Astrocyte (in vitro differentiated cells and primary cell): ENCODE results near the gene QSOX2. TPM values are rescaled to one million over a fixed set of nuclear protein-coding genes. Genes with fewer than 3 reads are reported as not detected.

ENCODE experiments used
- DNase-seq: peaks from one replicate; pipeline ENCODE4 v3.0.0-alpha.2; 2010; ENCODE audit warnings: low read depth
- FAIRE-seq: peaks from 2 replicates; lab custom pipeline; 2011; peaks lifted over from hg19 to GRCh38; lab: Jason Lieb, UNC
- H2AFZ ChIP-seq: 2 replicates; pipeline ENCODE4 v1.6.0; 2012; ENCODE audit warnings: low read depth, low read length, inconsistent platforms
- H3K27ac ChIP-seq: 2 replicates; pipeline ENCODE4 v1.5.1; 2011; ENCODE audit warnings: low read depth, low read length, inconsistent platforms
- H3K27me3 ChIP-seq: 2 replicates; pipeline ENCODE4 v1.6.0; 2011; ENCODE audit warnings: low read length, inconsistent platforms; ENCODE audit not compliant: insufficient read depth
- H3K36me3 ChIP-seq: 2 replicates; pipeline ENCODE4 v1.5.1; 2011; ENCODE audit warnings: low read length, inconsistent platforms; ENCODE audit not compliant: insufficient read depth
- H3K4me1 ChIP-seq: 2 replicates; pipeline ENCODE4 v1.5.1; 2011; ENCODE audit warnings: low read length, inconsistent platforms; ENCODE audit not compliant: insufficient read depth
- H3K4me2 ChIP-seq: 2 replicates; pipeline ENCODE4 v1.6.0; 2012; ENCODE audit warnings: low read length, inconsistent platforms
- H3K4me3 ChIP-seq: 2 replicates; pipeline ENCODE4 v1.5.1; 2011; ENCODE audit warnings: low read depth, mild to moderate bottlenecking, low read length, inconsistent platforms; ENCODE audit not compliant: insufficient read depth
- H3K79me2 ChIP-seq: 2 replicates; pipeline ENCODE4 v1.6.0; 2012; ENCODE audit warnings: mild to moderate bottlenecking, low read length, inconsistent platforms; ENCODE audit not compliant: insufficient read depth
- H3K9ac ChIP-seq: 2 replicates; pipeline ENCODE4 v1.6.0; 2012; ENCODE audit warnings: mild to moderate bottlenecking, low read length, inconsistent platforms
- H3K9me3 ChIP-seq: 2 replicates; pipeline ENCODE4 v1.5.1; 2012; ENCODE audit warnings: low read depth, mild to moderate bottlenecking, low read length, inconsistent platforms; ENCODE audit not compliant: insufficient read depth
- H4K20me1 ChIP-seq: 2 replicates; pipeline ENCODE4 v1.6.0; 2012; ENCODE audit warnings: low read length, inconsistent platforms; ENCODE audit not compliant: insufficient read depth
- H3K27ac Mint-ChIP-seq: one replicate; pipeline ENCODE4 v1.8.0; 2021; ENCODE audit warnings: mild to moderate bottlenecking, mixed read lengths; ENCODE audit not compliant: unreplicated experiment
- H3K27me3 Mint-ChIP-seq: one replicate; pipeline ENCODE4 v1.8.0; 2021; ENCODE audit warnings: low read depth, mixed read lengths; ENCODE audit not compliant: unreplicated experiment
- H3K36me3 Mint-ChIP-seq: one replicate; pipeline ENCODE4 v1.8.0; 2021; ENCODE audit warnings: low read depth, mixed read lengths; ENCODE audit not compliant: unreplicated experiment
- H3K4me1 Mint-ChIP-seq: one replicate; pipeline ENCODE4 v1.8.0; 2021; ENCODE audit warnings: low read depth, mixed read lengths; ENCODE audit not compliant: unreplicated experiment
- H3K4me3 Mint-ChIP-seq: one replicate; pipeline ENCODE4 v1.8.0; 2021; ENCODE audit warnings: mild to moderate bottlenecking, moderate library complexity, mixed read lengths; ENCODE audit not compliant: unreplicated experiment
- H3K9me3 Mint-ChIP-seq: one replicate; pipeline ENCODE4 v1.8.0; 2021; ENCODE audit warnings: mild to moderate bottlenecking, mixed read lengths; ENCODE audit not compliant: unreplicated experiment
- EZH2 ChIP-seq: IDR thresholded peaks from 2 replicates; pipeline ENCODE4 v1.6.1; 2012; ENCODE audit warnings: mild to moderate bottlenecking, low read length, inconsistent platforms; ENCODE audit not compliant: insufficient read depth
- total RNA-seq: library from RNA; stranded (reverse); gene quantifications from 2 replicates; pipeline ENCODE4 v1.2.1, GENCODE V29; 2021
- TF ChIP-seq, protein P1 (sequence below): IDR thresholded peaks from 2 replicates; pipeline ENCODE4 v1.5.1; 2011; ENCODE audit warnings: low read depth, mild to moderate bottlenecking, inconsistent platforms, low read length, moderate library complexity; ENCODE audit not compliant: insufficient read depth

QSOX2 gene
- total RNA-seq, 1 donor from 2014 or later = 20.4 TPM

DNA sequence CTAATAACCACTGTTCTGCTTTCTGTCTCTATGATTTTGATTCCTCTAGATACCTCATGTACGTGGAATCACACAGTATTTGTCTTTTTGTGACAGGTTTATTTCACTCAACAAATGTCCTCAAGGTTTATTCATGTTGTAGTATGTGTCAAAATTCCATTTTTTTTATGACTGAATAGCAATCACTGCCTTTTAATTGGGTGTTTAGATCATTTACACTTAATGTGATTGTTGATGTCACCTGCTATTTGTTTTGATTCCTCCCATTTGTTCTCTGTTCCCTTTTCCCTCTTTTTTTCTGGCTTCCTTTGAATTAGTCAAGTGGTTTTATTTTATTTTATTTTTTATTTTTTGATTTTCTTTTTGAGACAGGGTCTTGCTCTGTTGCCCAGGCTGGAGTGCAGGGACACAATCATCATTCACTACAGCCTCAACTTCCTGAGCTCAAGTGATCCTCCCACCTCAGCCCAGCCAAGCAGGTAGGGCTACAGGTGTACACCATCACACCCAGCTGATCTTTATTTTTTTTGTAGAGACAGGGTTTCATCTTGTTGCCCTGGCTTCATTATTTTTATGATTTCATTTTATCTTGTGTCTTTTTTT, 82.3 kb downstream of the QSOX2 start:
- TF ChIP-seq EZH2 = no peak
- Histone ChIP-seq H3K4me3 (no peak overlapping the region), H3K9me3 (no peaks in the 10 kb centered on the region), H3K4me1 (no peaks in the 10 kb centered on the region), H3K79me2 (no peaks in the 10 kb centered on the region), H3K9ac (no peak overlapping the region), H3K4me2 (no peak overlapping the region), H4K20me1 (no peaks in the 10 kb centered on the region), H3K27ac (no peak overlapping the region), H3K36me3 (no peaks in the 10 kb centered on the region), H3K27me3 (peaks cover 10% of the 10 kb centered on the region), H2AFZ (no peak overlapping the region)
- Mint-ChIP-seq H3K27ac (no peak overlapping the region), H3K4me3 (no peak overlapping the region), H3K36me3 (no peaks in the 10 kb centered on the region), H3K9me3 (peaks cover 5% of the 10 kb centered on the region), H3K27me3 (peaks cover 9% of the 10 kb centered on the region), H3K4me1 (peaks cover 2% of the 10 kb centered on the region)
- no peak for FAIRE-seq
- no peak for DNase-seq

DNA sequence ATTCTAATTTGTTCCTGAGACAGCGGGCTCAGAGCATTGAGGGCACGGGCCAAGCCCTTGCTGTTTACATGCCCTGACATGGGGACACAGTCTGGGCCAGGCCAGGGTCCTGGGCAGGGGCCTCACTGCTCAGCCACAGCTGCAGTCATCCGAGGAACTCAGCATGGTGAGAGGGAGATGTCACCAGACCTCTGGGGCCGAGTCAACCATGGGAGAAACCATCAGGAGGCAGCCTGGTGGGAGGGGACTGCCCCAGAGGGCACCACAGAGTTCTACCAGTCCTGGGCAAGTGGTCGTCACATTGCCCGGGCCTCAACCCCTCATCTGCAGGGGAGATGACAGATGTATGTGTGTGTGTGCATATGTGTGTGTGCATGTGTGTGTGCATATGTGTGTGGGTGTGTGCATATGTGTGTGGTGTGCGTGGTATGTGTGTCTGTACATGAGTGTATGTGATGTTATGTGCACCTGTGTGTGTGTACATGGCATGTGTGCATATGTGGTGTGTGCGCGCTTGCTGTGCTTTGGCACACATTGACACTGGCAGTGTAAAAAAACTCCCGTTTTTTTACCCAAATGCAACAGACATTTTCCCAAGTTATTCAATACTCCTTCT, 84.5 kb downstream of the QSOX2 start:
- peaks cover 5% of the 10 kb centered on the region for H3K9me3 Mint-ChIP-seq
- Histone ChIP-seq H3K4me1 (no peaks in the 10 kb centered on the region), H3K36me3 (no peaks in the 10 kb centered on the region), H3K9ac (no peak overlapping the region), H2AFZ (no peak overlapping the region), H3K27me3 (peaks cover 8% of the 10 kb centered on the region), H3K27ac (no peak overlapping the region), H3K79me2 (no peaks in the 10 kb centered on the region), H3K9me3 (no peaks in the 10 kb centered on the region), H3K4me3 (no peak overlapping the region), H4K20me1 (no peaks in the 10 kb centered on the region), H3K4me2 (no peak overlapping the region)
- H3K36me3 Mint-ChIP-seq = no peaks in the 10 kb centered on the region
- H3K4me1 Mint-ChIP-seq = peaks cover 2% of the 10 kb centered on the region
- no peak for FAIRE-seq
- H3K27me3 Mint-ChIP-seq = peaks cover 8% of the 10 kb centered on the region
- no peak for DNase-seq
- TF ChIP-seq EZH2 = no peak
- TF ChIP-seq, protein P1, sequence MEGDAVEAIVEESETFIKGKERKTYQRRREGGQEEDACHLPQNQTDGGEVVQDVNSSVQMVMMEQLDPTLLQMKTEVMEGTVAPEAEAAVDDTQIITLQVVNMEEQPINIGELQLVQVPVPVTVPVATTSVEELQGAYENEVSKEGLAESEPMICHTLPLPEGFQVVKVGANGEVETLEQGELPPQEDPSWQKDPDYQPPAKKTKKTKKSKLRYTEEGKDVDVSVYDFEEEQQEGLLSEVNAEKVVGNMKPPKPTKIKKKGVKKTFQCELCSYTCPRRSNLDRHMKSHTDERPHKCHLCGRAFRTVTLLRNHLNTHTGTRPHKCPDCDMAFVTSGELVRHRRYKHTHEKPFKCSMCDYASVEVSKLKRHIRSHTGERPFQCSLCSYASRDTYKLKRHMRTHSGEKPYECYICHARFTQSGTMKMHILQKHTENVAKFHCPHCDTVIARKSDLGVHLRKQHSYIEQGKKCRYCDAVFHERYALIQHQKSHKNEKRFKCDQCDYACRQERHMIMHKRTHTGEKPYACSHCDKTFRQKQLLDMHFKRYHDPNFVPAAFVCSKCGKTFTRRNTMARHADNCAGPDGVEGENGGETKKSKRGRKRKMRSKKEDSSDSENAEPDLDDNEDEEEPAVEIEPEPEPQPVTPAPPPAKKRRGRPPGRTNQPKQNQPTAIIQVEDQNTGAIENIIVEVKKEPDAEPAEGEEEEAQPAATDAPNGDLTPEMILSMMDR = no peak
- H3K4me3 Mint-ChIP-seq = no peak overlapping the region
- H3K27ac Mint-ChIP-seq = no peak overlapping the region

DNA sequence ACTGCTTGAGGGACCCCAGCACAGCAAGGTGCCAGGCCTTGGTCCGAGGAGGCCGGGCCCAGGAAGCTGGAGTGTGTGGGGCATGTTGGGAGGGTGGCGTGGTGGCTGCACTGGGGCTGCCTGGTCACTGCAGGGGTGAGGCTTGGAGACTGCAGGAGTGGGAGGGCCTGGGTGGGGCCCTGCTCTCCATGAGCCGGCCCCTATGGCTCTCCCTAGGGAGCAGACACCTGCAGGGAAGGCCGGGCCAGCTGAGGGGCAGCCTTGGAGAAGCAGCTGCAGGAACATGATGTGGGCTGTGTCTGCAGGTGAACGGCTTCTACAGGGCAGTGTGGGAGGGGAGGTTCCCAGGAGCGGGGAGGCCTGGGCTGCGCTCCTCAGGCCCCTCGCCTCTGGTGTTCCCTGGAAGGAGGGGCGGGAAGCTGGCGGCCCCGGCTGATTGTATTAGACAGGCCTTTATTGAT, 85.2 kb downstream of the QSOX2 start:
- TF ChIP-seq, protein P1 = no peak
- TF ChIP-seq EZH2 = no peak
- no peak overlapping the region for H3K9ac ChIP-seq
- H3K4me2 ChIP-seq = no peak overlapping the region
- no peak overlapping the region for H3K4me3 Mint-ChIP-seq
- peaks cover 9% of the 10 kb centered on the region for H3K27me3 Mint-ChIP-seq
- H3K36me3 ChIP-seq = no peaks in the 10 kb centered on the region
- no peak for FAIRE-seq
- H2AFZ ChIP-seq = no peak overlapping the region
- H3K4me3 ChIP-seq = no peak overlapping the region
- peaks cover 4% of the 10 kb centered on the region for H3K9me3 Mint-ChIP-seq
- DNase-seq = no peak
- no peaks in the 10 kb centered on the region for H3K79me2 ChIP-seq
- no peak overlapping the region for H3K27ac Mint-ChIP-seq
- no peaks in the 10 kb centered on the region for H3K4me1 ChIP-seq
- H3K4me1 Mint-ChIP-seq = peaks cover 2% of the 10 kb centered on the region
- peaks cover 9% of the 10 kb centered on the region for H3K27me3 ChIP-seq
- H3K27ac ChIP-seq = no peak overlapping the region
- H3K9me3 ChIP-seq = no peaks in the 10 kb centered on the region
- H3K36me3 Mint-ChIP-seq = no peaks in the 10 kb centered on the region
- H4K20me1 ChIP-seq = no peaks in the 10 kb centered on the region
